Stimulated activated naive CD8-positive, alpha-beta T cell treated with anti-CD3 and anti-CD28 coated beads, Interleukin-15, amount 100 ng/mL, for 72 hours (primary cell): ENCODE data around the gene FOXN3.
A peak's percentile ranks its signal among the peaks of the same experiment; 100 is the strongest.

ENCODE experiments used
- ATAC-seq: fragments of 150-1000 bp; cut with Tn5 transposase; 2 replicates; pipeline ENCODE4 v1.10.0; 2021; ENCODE audit warnings: mild to moderate bottlenecking, moderate library complexity
- DNase-seq, 2 donors: peaks; one replicate each; pipeline ENCODE4 v3.0.0; 2021 to 2022
- H3K27ac Mint-ChIP-seq, 2 donors: one replicate each; pipeline ENCODE4 v1.8.0; 2022; ENCODE audit warnings: mild to moderate bottlenecking in 2 of 2, mixed read lengths in 2 of 2, moderate library complexity in 2 of 2
- H3K27me3 Mint-ChIP-seq: one replicate; pipeline ENCODE4 v1.8.0; 2022; ENCODE audit warnings: mixed read lengths
- H3K4me1 Mint-ChIP-seq: one replicate; pipeline ENCODE4 v1.8.0; 2022; ENCODE audit warnings: mild to moderate bottlenecking, mixed read lengths
- H3K4me3 Mint-ChIP-seq, 2 donors: one replicate each; pipeline ENCODE4 v1.8.0; 2022; ENCODE audit warnings: mild to moderate bottlenecking in 2 of 2, mixed read lengths in 2 of 2, moderate library complexity in 1 of 2
- H3K9me3 Mint-ChIP-seq, 2 donors: one replicate each; pipeline ENCODE4 v1.8.0; 2022; ENCODE audit warnings: mixed read lengths in 2 of 2

Gene FOXN3

GRCh38 chr14:89332031-89332430 lies 85.0 kb downstream of the FOXN3 start:
- ATAC-seq (no peak), DNase-seq (no peak)
- Mint-ChIP-seq H3K9me3 (peaks cover 0 to 5% of the 10 kb centered on the region in 2 donors), H3K27ac (peak overlapping the region in 1 of 2 donors; percentile 32), H3K4me3 (no peak overlapping the region), H3K4me1 (peaks cover 56% of the 10 kb centered on the region), H3K27me3 (no peaks in the 10 kb centered on the region)

DNA sequence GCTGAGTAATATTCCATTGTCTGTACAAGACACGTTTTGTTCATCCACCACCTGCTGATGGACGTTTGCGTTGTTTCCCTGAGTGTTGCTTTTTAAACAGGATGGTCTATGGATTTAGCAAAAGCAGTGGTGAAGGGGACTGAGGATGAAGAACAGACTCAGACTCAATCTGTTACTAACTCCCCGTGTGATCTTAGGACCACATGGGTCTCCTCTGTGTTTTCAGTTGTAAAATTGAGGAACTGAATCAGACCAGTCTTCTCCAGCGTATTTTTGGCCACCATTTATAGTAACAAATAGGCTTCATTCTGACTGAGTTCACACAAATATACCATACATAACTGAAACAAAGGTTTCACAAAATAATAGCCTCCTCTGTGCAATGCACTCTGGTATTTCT lies 85.6 kb downstream of the FOXN3 start:
- Mint-ChIP-seq H3K4me1 (peaks cover 55% of the 10 kb centered on the region), H3K27me3 (no peaks in the 10 kb centered on the region), H3K27ac (no peak overlapping the region), H3K4me3 (no peak overlapping the region), H3K9me3 (peaks cover 0 to 5% of the 10 kb centered on the region in 2 donors)
- DNase-seq, result no peak
- no peak for ATAC-seq

DNA sequence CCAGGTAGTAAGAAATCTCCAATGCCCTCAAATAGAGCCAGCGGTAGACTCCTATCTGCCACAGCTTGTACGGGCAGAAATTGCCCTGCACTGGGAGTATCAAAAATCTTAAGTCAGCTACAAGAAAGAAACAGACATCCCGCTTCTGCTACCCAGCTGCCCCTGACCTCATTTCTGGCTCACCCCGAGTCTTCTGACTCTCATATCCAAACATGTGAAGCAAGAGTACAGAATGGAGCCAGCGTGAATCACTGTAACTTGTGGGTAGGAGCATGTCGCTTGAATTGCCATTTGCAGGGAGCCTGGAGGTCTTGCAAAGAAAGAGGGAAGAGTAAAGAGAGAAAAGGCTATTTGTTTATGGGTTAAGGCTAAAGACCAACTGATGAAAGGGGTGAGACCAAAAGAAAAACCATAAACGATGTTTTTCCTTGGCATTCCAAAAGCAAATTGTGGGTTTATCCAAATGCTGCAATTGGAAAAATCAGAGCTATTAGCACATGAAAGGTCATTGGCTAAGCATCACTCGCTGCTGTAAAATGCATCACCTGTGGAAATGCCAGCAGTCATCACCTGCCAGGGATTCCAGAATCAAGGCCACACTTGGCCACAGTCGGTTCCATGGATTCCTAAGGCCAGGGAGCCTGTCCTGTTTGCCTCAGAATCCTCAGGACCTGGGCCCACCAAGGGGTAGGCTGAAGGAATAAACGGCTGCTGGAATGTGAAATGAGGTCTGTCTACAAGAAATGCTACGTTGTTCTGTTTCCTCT lies 86.6 kb downstream of the FOXN3 start:
- peaks cover 0 to 5% of the 10 kb centered on the region in 2 donors for H3K9me3 Mint-ChIP-seq
- no peak for DNase-seq
- peaks cover 59% of the 10 kb centered on the region for H3K4me1 Mint-ChIP-seq
- H3K4me3 Mint-ChIP-seq, result no peak overlapping the region
- no peak overlapping the region for H3K27ac Mint-ChIP-seq
- no peak for ATAC-seq
- H3K27me3 Mint-ChIP-seq, result no peaks in the 10 kb centered on the region

- DNase-seq, result no peak
- no peak overlapping the region for H3K4me3 Mint-ChIP-seq
- no peaks in the 10 kb centered on the region for H3K9me3 Mint-ChIP-seq
- peaks cover 76% of the 10 kb centered on the region for H3K4me1 Mint-ChIP-seq
- no peak overlapping the region for H3K27ac Mint-ChIP-seq
- H3K27me3 Mint-ChIP-seq, result no peaks in the 10 kb centered on the region
- no peak for ATAC-seq
These were observed 89.2 kb downstream of the FOXN3 start for GRCh38 chr14:89327771-89328212.

- Mint-ChIP-seq H3K27me3 (no peaks in the 10 kb centered on the region), H3K4me3 (no peak overlapping the region), H3K4me1 (peaks cover 73% of the 10 kb centered on the region), H3K9me3 (peaks cover 0 to 9% of the 10 kb centered on the region in 2 donors), H3K27ac (no peak overlapping the region)
- DNase-seq, result no peak
- ATAC-seq, result no peak
These were observed 91.1 kb downstream of the FOXN3 start for GRCh38 chr14:89325959-89326358.

DNA sequence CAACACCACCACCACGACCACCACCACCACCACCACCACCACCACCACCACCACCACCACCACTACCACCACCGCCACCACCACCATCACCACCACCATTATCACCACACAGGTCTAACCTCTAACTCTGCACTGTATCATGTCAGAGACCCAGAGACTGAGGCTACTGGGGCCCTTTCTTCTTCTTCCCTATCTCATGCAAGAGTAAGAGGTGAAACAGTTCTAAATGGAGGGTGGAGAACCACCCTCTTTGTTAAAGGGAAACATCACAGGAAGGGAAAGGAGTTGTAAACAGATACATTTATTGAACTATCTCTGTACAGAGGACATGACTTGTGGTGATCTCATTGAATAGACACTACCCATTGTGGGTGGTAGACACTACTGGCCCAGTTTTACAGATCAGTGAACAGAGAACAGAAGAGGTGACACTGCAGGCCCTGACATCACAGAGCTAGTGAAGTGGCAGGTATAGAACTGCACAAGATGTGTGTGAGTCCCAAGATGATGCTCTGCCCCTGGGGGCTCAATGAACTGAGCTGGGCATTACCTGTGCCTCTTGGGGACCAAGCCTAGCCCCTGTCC lies 91.6 kb downstream of the FOXN3 start:
- peak overlapping the region in 1 of 2 donors; percentile 11 for H3K4me3 Mint-ChIP-seq
- H3K27me3 Mint-ChIP-seq, result no peaks in the 10 kb centered on the region
- H3K9me3 Mint-ChIP-seq, result peaks cover 0 to 9% of the 10 kb centered on the region in 2 donors
- H3K27ac Mint-ChIP-seq, result peak overlapping the region in 1 of 2 donors; percentile 22
- ATAC-seq (peak; percentile 74), DNase-seq (no peak)
- H3K4me1 Mint-ChIP-seq, result peaks cover 70% of the 10 kb centered on the region

DNA sequence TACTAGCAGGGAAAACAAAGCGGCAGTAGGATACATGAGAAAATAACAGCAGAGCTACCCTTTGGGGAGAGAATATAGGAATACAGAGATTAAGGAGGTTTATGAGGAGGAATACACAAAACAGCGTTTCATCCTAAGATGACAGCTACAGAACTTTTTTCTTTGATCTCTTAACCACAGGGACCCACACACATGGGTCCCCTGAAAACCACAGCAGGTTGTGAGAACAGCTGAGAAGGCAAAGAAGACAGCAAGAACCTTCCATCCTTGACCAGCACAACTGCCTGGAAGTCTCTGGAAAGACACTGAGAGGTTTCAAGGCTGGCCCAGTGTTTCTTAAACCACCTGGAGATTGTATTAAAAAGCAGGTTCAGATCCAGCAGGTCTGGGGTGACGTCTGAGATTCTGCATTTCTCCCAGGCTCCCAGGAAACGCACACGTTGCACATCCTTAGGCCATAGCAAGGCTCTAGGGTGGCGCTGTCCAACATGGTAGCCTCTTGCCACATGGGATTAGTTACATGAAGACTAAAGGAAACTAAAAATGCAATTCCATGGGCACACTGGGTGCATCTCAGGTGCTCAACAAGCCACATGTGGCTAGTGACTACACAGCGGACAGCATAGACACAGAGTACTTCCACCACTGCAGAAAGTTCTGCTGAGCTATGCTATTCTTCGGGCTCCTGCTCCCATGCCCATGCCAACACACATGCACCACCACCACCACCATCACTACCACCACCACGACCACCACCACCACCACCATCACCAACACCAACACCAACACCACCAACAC lies 92.3 kb downstream of the FOXN3 start:
- ATAC-seq, result peak; percentile 71
- Mint-ChIP-seq H3K4me1 (peaks cover 63% of the 10 kb centered on the region), H3K9me3 (peaks cover 4 to 11% of the 10 kb centered on the region in 2 donors), H3K27ac (peak overlapping the region in 1 of 2 donors; percentile 56), H3K4me3 (peak overlapping the region in 1 of 2 donors; percentile 6), H3K27me3 (no peaks in the 10 kb centered on the region)
- peak in 1 of 2 donors; percentile 32 for DNase-seq

DNA sequence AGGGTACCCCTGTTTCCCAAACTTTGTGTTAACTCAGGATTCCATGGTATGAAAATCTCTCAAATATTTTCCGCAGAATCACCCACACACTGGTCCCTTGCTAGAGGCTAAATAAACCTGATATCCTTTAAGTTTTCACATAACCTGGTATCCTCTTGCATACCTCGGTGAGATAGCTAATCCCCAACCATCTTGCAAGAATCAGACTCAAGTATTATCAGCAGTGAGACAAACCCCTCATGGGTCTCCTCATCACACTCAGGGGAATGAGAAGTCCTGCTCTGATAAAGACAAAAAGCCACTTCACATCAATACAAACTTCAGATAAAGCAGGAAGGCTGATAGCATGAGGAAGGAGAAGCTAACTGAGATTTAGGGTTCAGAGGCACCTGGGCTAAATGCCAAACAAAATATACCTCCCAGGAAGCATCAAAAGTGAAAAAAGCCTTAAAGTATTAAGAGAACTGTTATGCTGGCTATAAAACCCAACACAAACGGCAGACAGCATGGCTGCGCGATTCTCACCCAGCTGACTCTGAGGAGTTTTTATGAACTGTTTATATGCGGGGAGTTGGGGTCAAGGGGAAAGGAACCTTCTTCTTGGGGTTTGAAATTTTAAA lies 96.5 kb downstream of the FOXN3 start:
- H3K4me3 Mint-ChIP-seq, result no peak overlapping the region
- H3K4me1 Mint-ChIP-seq, result peaks cover 64% of the 10 kb centered on the region
- H3K27me3 Mint-ChIP-seq, result no peaks in the 10 kb centered on the region
- H3K9me3 Mint-ChIP-seq, result peaks cover 16 to 24% of the 10 kb centered on the region in 2 donors
- no peak overlapping the region for H3K27ac Mint-ChIP-seq
- DNase-seq, result no peak
- ATAC-seq, result no peak

DNA sequence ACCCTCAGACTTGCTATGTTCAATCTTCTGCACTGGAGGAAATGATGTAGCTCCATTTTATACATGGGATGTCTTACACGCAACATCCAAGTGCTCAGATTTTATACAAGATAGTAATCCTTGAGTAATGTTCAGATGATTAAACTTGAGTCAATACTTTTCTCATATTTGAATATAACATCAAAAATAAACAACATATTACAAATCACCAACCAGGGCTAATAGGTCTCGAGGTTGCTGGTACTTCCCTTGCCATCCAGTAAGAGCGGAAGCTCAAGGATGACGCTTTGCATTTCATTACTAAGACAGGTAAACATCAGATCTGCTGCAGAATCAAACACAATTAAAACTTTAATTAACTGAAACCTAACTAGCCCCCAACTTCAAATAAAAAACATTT lies 97.3 kb downstream of the FOXN3 start:
- H3K27me3 Mint-ChIP-seq, result no peaks in the 10 kb centered on the region
- peaks cover 20 to 31% of the 10 kb centered on the region in 2 donors for H3K9me3 Mint-ChIP-seq
- no peak for ATAC-seq

GRCh38 chr14:89317051-89317691 lies 99.9 kb downstream of the FOXN3 start:
- peaks cover 20 to 26% of the 10 kb centered on the region in 2 donors for H3K9me3 Mint-ChIP-seq
- ATAC-seq (peak; percentile 33), DNase-seq (no peak)
- H3K4me1 Mint-ChIP-seq, result peaks cover 63% of the 10 kb centered on the region
- H3K27ac Mint-ChIP-seq, result no peak overlapping the region
- H3K4me3 Mint-ChIP-seq, result peak overlapping the region in 1 of 2 donors; percentile 37
- no peaks in the 10 kb centered on the region for H3K27me3 Mint-ChIP-seq

More for the DNA sequence above, 97.3 kb downstream of the FOXN3 start:
- DNase-seq, result no peak
- H3K4me3 Mint-ChIP-seq, result no peak overlapping the region
- H3K4me1 Mint-ChIP-seq, result peaks cover 64% of the 10 kb centered on the region
- H3K27ac Mint-ChIP-seq, result no peak overlapping the region

DNA sequence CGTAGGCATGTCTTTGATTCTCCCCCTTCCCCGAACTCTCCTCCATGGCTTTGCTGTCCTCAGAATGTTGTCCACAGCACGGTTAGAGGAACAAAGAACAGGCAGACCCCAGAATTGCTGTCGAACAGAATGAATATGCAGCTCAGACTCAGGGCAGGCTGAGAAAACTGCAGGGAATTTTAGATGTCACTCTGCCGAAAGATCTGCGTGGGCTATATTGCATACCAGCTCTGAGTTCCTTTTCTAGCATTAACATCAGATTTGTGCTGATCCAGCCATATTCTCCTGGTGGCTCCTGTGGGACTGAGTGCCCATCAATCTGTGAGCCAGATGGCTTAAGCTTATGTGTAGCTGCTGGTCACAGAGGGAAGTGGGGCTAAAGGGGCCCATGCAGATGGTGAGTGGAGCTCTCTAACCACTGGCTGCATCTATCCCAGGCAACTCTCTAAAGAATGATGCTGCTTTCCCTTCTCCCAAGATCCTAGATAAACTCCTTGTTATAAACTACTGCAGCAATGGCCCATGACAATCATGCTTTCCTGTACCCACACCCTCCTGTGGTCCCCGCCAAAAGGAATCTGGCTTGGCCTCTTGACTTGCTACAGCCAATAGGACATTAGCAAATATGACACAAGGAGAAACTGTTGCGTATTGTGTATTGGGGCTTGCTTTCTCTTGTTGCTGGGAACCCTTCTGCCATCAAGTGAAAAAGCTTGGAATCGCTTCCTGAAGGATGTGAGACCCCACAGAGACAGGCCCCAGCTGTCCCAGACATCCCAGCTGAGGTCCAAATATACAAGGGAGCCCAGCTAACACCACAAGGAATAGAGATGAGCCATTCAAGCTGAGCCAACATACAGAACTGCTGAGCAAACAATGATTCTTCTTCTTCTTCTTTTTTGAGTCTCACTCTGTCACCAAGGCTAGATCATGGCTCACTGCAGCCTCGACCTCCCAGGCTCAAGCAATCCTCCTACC lies 101.3 kb downstream of the FOXN3 start:
- ATAC-seq (no peak), DNase-seq (no peak)
- no peaks in the 10 kb centered on the region for H3K27me3 Mint-ChIP-seq
- H3K27ac Mint-ChIP-seq, result no peak overlapping the region
- H3K4me3 Mint-ChIP-seq, result no peak overlapping the region
- peaks cover 20 to 22% of the 10 kb centered on the region in 2 donors for H3K9me3 Mint-ChIP-seq
- peaks cover 59% of the 10 kb centered on the region for H3K4me1 Mint-ChIP-seq

GRCh38 chr14:89314274-89314673 lies 102.8 kb downstream of the FOXN3 start:
- Mint-ChIP-seq H3K27ac (no peak overlapping the region), H3K4me1 (peaks cover 67% of the 10 kb centered on the region), H3K9me3 (peaks cover 12 to 15% of the 10 kb centered on the region in 2 donors), H3K27me3 (no peaks in the 10 kb centered on the region), H3K4me3 (no peak overlapping the region)
- DNase-seq (no peak), ATAC-seq (no peak)

- Mint-ChIP-seq H3K9me3 (peaks cover 4 to 7% of the 10 kb centered on the region in 2 donors), H3K27me3 (no peaks in the 10 kb centered on the region), H3K27ac (no peak overlapping the region), H3K4me1 (peaks cover 66% of the 10 kb centered on the region), H3K4me3 (no peak overlapping the region)
- ATAC-seq, result no peak
- DNase-seq, result no peak
These were observed 104.1 kb downstream of the FOXN3 start for GRCh38 chr14:89312932-89313331.

GRCh38 chr14:89310211-89310610 lies 106.8 kb downstream of the FOXN3 start:
- Mint-ChIP-seq H3K27ac (no peak overlapping the region), H3K4me3 (no peak overlapping the region), H3K27me3 (no peaks in the 10 kb centered on the region), H3K9me3 (peaks cover 4 to 5% of the 10 kb centered on the region in 2 donors), H3K4me1 (peaks cover 61% of the 10 kb centered on the region)
- DNase-seq (no peak), ATAC-seq (no peak)
